DOHH2 (cell line): Measurements from ENCODE around the gene POU6F1.

ENCODE experiments used
- EZH2phosphoT487 ChIP-seq: fragments of 200-600 bp; sonication (generic); IDR thresholded peaks from 2 replicates; pipeline ENCODE4 v1.6.1; 2017; ENCODE audit warnings: borderline replicate concordance, mild to moderate bottlenecking, antibody characterized with exemption, low read length, moderate library complexity, mixed read lengths
- TF ChIP-seq, protein P1 (sequence below): fragments of 200-600 bp; sonication (generic); IDR thresholded peaks from one replicate; pipeline ENCODE4 v1.5.1; 2014; ENCODE audit warnings: antibody characterized with exemption, mild to moderate bottlenecking, low read depth, low read length; ENCODE audit not compliant: poor library complexity, severe bottlenecking

DNA sequence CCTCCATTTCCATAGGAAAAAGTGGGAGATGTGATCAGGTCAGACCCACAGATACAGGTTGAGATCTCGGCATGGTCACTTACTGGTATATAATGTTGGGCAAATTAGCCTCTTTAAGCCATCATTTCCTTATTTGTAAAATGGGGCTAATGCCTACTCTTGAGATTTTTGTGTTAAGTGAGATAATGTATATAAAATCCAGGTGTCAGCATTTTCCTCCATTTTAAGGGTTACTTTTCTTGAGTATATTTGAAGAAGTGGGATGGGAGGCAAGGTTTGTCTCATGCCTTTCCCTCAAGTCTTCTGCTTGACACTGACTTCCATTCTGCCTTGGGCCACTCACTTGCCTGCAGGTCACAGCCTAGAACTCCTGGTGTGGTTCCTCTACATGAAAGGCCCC lies 10.1 kb upstream of the POU6F1 start:
- TF ChIP-seq, protein P1, sequence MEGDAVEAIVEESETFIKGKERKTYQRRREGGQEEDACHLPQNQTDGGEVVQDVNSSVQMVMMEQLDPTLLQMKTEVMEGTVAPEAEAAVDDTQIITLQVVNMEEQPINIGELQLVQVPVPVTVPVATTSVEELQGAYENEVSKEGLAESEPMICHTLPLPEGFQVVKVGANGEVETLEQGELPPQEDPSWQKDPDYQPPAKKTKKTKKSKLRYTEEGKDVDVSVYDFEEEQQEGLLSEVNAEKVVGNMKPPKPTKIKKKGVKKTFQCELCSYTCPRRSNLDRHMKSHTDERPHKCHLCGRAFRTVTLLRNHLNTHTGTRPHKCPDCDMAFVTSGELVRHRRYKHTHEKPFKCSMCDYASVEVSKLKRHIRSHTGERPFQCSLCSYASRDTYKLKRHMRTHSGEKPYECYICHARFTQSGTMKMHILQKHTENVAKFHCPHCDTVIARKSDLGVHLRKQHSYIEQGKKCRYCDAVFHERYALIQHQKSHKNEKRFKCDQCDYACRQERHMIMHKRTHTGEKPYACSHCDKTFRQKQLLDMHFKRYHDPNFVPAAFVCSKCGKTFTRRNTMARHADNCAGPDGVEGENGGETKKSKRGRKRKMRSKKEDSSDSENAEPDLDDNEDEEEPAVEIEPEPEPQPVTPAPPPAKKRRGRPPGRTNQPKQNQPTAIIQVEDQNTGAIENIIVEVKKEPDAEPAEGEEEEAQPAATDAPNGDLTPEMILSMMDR, result no peak
- TF ChIP-seq EZH2phosphoT487, result no peak
